Measurements from ENCODE around the gene ACAN. TPM values are rescaled to one million over a fixed set of nuclear protein-coding genes. Genes with fewer than 3 reads are reported as not detected.

ACAN gene
- total RNA-seq, 2 experiments from 2014 or later, result not detected

- POLR2A ChIA-PET, result no interaction called here
- CTCF ChIA-PET, result no interaction called here
Observed at GRCh38 chr15:88800026-88800425, 3.2 kb upstream of the ACAN start.

- CTCF ChIA-PET, result no interaction called here
- POLR2A ChIA-PET, result no interaction called here
Observed at GRCh38 chr15:88800738-88801137, 2.5 kb upstream of the ACAN start.

GRCh38 chr15:88802250-88802990 is 816 bp upstream of the ACAN start:
- POLR2A ChIA-PET, result no interaction called here

GRCh38 chr15:88802991-88803240 is 320 bp upstream of the ACAN start:
- ChIA-PET POLR2A (no interaction called here), CTCF (interaction anchor here (1.3 kb wide), 1 partner anchor 76 kb away, joined by 4 read pairs; no protein-coding TSS in a partner anchor)

More at GRCh38 chr15:88802250-88802990, 816 bp upstream of the ACAN start:
- CTCF ChIA-PET, result interaction anchor here (1.3 kb wide), 1 partner anchor 77 kb away, joined by 4 read pairs; no protein-coding TSS in a partner anchor

GRCh38 chr15:88803920-88804247 is 648 bp downstream of the ACAN start:
- CTCF ChIA-PET, result no interaction called here
- POLR2A ChIA-PET, result no interaction called here

- CTCF ChIA-PET, result no interaction called here
- POLR2A ChIA-PET, result no interaction called here
Observed at GRCh38 chr15:88804257-88804656, 1.0 kb downstream of the ACAN start.

GRCh38 chr15:88805031-88805780 is 2.0 kb downstream of the ACAN start:
- POLR2A ChIA-PET, result no interaction called here
- CTCF ChIA-PET, result interaction anchor here (1.7 kb wide), 1 partner anchor 15 kb away, joined by 4 read pairs; no protein-coding TSS in a partner anchor

- CTCF ChIA-PET, result no interaction called here
- POLR2A ChIA-PET, result no interaction called here
Observed at GRCh38 chr15:88810446-88810845, 7.2 kb downstream of the ACAN start.

- CTCF ChIA-PET, result no interaction called here
- POLR2A ChIA-PET, result no interaction called here
Observed at GRCh38 chr15:88812133-88812532, 8.9 kb downstream of the ACAN start.

- ChIA-PET CTCF (interaction anchor here (1.8 kb wide), 1 partner anchor 12 kb away, joined by 4 read pairs; no protein-coding TSS in a partner anchor), POLR2A (no interaction called here)
Observed at GRCh38 chr15:88813960-88814359, 10.7 kb downstream of the ACAN start.

- POLR2A ChIA-PET, result no interaction called here
- CTCF ChIA-PET, result interaction anchor here (1.8 kb wide), 1 partner anchor 12 kb away, joined by 4 read pairs; no protein-coding TSS in a partner anchor
Observed at GRCh38 chr15:88814393-88814792, 11.2 kb downstream of the ACAN start.

GRCh38 chr15:88818920-88819319 is 15.7 kb downstream of the ACAN start:
- POLR2A ChIA-PET, result no interaction called here
- CTCF ChIA-PET, result no interaction called here

- CTCF ChIA-PET, result interaction anchor here (1.4 kb wide), 1 partner anchor 372 kb away, joined by 3 read pairs; no protein-coding TSS in a partner anchor
- POLR2A ChIA-PET, result no interaction called here
Observed at GRCh38 chr15:88821993-88822392, 18.8 kb downstream of the ACAN start.

- CTCF ChIA-PET, result no interaction called here
- POLR2A ChIA-PET, result no interaction called here
Observed at GRCh38 chr15:88828791-88829190, 25.6 kb downstream of the ACAN start.

- ChIA-PET CTCF (no interaction called here), POLR2A (no interaction called here)
Observed at GRCh38 chr15:88830016-88830415, 26.8 kb downstream of the ACAN start.

GRCh38 chr15:88832820-88833730 is 29.8 kb downstream of the ACAN start:
- CTCF ChIA-PET, result no interaction called here
- POLR2A ChIA-PET, result no interaction called here

- ChIA-PET CTCF (interaction anchor here (0.6 kb wide), 1 partner anchor 268 kb away, joined by 3 read pairs; no protein-coding TSS in a partner anchor), POLR2A (no interaction called here)
Observed at GRCh38 chr15:88833731-88834100, 30.5 kb downstream of the ACAN start.

GRCh38 chr15:88834211-88834812 is 31.1 kb downstream of the ACAN start:
- CTCF ChIA-PET, result interaction anchor here (0.6 to 0.8 kb wide), 2 partner anchors 209 to 269 kb away, joined by 3 read pairs; no protein-coding TSS in a partner anchor

GRCh38 chr15:88835119-88835518 is 31.9 kb downstream of the ACAN start:
- POLR2A ChIA-PET, result no interaction called here

More at GRCh38 chr15:88834211-88834812, 31.1 kb downstream of the ACAN start:
- POLR2A ChIA-PET, result no interaction called here

GRCh38 chr15:88835646-88836045 is 32.4 kb downstream of the ACAN start:
- ChIA-PET POLR2A (no interaction called here), CTCF (no interaction called here)

More at GRCh38 chr15:88835119-88835518, 31.9 kb downstream of the ACAN start:
- CTCF ChIA-PET, result interaction anchor here (0.8 kb wide), 1 partner anchor 210 kb away, joined by 3 read pairs; no protein-coding TSS in a partner anchor
